NCI-H1092 treated with DMSO at 0.1 percent for 48 hours (cell line): ENCODE measurements around the gene SHFL.

Source experiments
- DNase-seq: peaks from one replicate; lab custom pipeline; 2025; lab: John Stamatoyannopoulos, UW

The SHFL gene

DNA sequence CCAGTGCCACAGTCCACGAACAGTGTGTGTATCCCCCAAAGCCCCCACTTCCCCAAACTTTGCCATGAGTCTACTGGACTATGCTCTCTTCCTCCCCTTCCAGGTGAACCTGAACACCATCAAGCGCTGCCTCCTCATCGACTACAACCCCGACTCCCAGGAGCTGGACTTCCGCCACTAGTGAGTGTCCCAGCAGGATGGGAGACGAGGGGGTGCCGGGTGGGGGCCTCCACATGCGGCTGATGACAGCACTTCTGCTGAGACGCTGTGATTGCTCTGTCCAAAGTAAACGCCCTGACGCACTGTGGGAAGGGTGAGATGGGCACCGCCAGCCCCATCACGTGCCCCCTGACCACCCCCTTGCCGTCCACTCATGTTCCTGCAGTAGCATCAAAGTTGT lies 23.4 kb downstream of the SHFL start:
- DNase-seq: no peak

DNA sequence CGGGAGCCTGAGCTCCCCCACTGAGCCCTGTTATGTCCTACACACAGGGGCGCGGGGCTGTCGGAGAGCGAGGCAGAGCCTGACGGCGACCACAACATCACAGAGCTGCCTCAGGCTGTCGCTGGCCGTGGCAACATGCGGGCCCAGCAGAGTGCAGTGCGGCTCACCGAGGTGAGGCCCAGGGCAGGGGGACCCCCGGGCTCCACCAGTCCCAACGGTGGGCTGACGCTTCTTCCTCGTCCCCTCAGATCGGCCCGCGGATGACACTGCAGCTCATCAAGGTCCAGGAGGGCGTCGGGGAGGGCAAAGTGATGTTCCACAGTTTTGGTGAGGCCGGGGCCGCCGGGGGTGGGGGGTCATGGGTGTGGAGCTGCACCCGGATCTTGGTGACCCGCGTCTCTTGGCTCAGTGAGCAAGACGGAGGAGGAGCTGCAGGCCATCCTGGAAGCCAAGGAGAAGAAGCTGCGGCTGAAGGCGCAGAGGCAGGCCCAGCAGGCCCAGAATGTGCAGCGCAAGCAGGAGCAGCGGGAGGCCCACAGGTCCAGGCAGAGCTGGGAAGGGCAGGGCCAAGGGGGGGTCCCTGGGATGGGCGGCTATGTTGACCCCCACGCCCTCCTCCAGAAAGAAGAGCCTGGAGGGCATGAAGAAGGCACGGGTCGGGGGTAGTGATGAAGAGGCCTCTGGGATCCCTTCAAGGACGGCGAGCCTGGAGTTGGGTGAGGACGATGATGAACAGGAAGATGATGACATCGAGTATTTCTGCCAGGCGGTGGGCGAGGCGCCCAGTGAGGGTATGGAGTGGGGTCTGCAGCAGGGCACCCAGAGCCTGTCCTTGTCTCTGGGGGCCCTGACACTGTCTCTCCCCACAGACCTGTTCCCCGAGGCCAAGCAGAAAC lies 24.2 kb downstream of the SHFL start:
- DNase-seq: no peak

DNA sequence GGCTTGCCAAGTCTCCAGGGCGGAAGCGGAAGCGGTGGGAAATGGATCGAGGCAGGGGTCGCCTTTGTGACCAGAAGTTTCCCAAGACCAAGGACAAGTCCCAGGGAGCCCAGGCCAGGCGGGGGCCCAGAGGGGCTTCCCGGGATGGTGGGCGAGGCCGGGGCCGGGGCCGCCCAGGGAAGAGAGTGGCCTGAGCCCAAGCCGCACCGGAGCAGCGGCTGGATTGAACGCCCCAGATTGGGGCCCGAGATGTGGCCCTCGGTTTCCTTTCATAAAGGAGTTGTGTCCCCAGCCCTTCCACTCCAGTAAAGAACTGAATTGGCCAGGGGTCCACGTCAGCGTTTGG lies 24.8 kb downstream of the SHFL start:
- DNase-seq: no peak

DNA sequence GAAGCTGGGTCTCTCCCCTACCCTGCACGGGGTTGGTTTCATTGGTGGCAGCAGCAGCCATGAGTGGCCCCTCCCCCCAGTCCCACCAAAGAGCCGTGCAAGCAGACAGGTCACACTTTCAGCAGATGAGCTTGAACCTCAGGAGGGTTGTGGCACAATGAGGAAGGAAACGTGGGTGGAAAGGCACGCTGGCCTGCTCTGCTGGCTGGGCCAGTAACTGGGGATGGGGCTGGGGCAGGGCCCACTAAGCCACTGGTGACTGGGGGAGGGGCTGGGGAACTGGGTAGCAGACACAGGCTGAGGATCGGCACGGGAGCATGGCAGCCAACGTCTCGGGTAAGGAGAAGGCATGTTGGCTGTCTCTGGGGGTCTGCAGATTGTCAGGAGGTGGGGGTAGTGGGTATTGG lies 25.3 kb downstream of the SHFL start, which contains the start of gene P2RY11:
TSS of gene P2RY11 (plus strand) at position 289 of the 407 bp plus-strand sequence. CDS start at position 318, 29 bp downstream.
- no peak for DNase-seq

DNA sequence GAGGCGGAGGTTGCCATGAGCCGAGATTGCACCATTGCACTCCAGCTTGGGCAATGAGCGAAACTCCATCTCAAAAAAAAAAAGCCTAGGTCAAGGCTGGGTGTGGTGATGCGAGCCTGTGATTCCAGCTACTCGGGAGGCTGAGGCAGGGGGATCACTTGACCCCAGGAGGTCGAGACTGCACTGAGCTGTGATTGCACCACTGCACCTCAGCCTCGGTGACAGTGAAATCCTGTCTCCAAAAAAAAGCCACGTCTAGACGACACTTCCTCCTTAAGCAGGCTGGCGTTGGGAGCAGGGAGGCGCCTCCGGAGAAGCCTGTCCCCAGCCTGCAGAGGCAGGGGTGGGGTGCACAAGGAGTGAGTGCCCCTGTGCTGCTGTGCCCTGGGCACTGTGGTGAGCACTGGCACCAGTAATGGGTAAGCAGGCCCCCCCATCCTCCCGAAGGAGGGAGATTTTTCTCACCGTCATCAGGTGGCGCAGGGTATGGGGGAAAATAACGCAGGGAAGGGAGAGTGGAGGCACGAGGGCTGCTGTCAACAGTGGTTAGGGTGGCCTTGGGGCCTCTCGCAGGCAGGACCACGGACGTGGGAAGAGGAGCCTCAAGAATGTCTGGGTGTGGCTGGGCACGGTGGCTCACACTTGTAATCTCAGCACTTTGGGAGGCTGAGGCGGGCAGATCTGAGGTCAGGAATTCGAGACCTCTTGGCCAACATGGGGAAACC lies 26.1 kb downstream of the SHFL start:
- DNase-seq: no peak

DNA sequence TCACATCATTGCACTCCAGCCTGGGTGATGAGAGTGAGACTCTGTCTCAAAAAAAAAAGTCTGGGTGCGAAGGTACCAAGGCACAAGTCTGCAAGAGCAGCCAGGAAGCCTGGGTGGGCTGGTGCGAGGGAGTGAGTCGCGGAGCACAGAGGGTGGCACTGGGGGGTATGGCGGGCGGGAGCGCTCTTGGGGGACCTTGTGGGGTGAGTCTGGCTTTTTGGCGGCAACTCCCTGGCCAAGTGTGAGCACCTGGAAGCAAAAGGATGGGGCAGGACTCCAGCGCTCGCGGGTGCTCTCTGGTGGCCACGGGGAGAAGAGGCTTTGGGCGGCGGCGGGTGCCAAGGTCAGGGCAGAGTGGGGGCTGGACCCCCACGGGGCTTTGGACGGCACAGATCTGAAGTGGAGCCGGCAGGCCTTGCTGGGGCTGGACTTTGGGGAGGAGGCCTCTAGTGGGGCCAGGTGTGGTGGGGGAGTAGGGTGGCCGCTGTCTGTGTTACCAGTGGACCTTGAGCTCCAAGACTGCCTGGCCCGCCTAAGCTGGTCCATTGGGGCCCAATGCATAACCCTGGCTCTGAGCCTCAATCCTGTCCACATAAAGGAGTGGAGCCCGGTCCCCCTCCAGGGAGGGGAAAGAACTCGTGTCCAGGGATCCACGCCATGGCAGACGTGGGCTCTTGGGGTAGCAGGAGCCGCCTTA lies 26.9 kb downstream of the SHFL start:
- peak; percentile 14 for DNase-seq

DNA sequence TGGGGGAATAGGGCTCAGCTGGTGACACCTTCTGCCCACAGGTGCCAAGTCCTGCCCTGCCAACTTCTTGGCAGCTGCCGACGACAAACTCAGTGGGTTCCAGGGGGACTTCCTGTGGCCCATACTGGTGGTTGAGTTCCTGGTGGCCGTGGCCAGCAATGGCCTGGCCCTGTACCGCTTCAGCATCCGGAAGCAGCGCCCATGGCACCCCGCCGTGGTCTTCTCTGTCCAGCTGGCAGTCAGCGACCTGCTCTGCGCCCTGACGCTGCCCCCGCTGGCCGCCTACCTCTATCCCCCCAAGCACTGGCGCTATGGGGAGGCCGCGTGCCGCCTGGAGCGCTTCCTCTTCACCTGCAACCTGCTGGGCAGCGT lies 27.5 kb downstream of the SHFL start:
- no peak for DNase-seq

DNA sequence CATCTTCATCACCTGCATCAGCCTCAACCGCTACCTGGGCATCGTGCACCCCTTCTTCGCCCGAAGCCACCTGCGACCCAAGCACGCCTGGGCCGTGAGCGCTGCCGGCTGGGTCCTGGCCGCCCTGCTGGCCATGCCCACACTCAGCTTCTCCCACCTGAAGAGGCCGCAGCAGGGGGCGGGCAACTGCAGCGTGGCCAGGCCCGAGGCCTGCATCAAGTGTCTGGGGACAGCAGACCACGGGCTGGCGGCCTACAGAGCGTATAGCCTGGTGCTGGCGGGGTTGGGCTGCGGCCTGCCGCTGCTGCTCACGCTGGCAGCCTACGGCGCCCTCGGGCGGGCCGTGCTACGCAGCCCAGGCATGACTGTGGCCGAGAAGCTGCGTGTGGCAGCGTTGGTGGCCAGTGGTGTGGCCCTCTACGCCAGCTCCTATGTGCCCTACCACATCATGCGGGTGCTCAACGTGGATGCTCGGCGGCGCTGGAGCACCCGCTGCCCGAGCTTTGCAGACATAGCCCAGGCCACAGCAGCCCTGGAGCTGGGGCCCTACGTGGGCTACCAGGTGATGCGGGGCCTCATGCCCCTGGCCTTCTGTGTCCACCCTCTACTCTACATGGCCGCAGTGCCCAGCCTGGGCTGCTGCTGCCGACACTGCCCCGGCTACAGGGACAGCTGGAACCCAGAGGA lies 28.0 kb downstream of the SHFL start:
- DNase-seq: no peak

DNA sequence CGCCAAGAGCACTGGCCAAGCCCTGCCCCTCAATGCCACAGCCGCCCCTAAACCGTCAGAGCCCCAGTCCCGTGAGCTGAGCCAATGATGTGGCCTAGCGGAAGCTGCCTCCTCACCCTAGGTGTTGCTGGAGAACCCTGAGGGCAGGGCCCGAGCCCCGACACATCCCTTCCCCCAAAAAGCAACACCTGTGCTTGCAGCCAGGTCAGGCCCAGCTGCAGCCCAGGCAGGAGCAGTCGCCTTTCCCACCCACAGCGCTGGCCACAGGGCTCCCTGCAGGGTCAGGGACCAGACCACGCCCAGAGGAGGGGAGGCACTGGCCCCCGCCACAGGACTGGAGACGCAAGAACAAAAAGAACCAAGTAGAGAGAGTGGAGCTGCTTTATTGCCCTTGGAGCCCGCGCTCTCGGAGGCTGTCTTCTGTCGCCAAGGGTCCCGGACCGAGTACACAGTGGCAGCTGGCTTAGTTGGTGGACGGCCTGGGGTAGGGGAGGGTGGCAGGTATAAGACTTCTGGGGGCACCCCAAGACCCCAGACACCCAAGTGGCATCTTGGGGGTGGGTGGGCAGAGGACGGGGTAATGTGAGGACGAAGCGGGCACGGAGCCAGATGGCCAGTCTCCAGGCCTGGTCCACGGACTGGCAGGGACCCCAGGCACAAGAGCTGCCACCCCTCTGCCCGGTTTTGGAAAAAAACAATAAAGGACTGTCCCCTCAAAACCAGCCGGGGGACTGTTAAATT lies 28.7 kb downstream of the SHFL start:
- DNase-seq: no peak

DNA sequence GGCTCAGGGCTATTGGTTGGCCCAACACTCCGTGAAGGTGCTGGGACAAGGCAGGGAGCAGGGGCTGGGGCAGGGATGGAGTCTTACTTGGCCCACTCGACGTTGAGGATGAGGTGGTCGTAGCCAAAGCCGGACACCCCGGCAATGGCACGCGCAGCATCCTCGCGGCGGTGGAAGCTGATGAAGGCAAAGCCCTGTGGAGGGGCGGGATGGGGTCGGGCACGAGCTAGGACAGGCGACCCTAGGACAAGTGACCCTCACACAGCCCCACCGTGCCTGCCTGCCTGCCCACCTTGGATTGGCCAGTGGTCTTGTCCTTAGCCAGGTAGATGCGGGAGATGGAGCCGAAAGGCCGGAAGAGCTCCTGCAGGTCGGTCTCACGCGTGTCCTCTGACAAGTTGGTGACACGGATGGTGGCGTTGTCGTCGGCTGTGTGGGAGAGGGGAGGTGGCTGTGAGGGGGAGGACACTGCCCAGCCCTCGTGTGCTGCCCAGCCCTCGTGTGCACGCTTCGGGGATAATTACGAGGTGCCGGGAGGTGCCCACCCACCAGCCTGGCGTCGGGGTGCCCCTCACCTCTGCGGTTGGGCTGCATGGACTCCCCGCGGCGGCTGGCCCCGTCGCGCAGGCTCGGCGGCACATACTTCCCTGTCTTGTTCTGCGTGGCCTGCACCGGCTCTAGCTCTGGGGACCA lies 29.4 kb downstream of the SHFL start:
- DNase-seq: no peak

DNA sequence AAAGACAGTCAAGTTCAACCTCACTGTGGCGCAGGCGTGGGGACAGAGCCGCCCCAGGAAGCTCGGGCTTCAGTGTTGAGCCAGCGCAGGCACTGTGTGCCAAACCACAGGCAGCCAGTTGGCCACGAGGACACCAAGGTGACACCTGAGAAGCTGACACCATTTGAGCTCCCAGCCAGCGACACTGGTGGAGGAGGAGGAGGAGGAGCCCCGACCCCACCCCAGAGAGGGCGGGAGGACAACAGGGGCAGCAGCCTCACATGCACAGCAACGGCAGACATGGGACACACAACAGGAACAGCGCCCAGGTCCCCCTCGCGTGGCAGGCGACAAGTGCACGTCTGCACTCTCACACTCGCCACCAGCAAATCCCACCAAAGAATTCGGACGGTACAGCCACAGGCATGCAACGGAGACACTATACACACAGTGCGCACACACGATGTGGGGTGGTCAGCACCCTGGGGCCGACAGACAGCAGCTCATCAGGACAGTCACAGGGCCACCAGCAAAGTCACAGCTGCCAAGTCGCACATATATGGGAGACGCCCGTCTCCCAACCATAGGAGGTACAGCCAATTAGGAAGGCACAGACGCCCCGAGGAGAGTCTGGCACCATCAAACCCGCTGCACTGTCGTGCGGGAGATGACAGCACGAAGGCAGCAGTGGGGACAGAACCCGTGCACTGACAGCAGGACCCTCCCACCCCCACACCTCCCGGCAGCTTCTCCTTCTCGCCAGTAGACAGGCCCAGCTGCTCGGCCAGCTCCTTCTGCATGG lies 30.2 kb downstream of the SHFL start:
- no peak for DNase-seq

DNA sequence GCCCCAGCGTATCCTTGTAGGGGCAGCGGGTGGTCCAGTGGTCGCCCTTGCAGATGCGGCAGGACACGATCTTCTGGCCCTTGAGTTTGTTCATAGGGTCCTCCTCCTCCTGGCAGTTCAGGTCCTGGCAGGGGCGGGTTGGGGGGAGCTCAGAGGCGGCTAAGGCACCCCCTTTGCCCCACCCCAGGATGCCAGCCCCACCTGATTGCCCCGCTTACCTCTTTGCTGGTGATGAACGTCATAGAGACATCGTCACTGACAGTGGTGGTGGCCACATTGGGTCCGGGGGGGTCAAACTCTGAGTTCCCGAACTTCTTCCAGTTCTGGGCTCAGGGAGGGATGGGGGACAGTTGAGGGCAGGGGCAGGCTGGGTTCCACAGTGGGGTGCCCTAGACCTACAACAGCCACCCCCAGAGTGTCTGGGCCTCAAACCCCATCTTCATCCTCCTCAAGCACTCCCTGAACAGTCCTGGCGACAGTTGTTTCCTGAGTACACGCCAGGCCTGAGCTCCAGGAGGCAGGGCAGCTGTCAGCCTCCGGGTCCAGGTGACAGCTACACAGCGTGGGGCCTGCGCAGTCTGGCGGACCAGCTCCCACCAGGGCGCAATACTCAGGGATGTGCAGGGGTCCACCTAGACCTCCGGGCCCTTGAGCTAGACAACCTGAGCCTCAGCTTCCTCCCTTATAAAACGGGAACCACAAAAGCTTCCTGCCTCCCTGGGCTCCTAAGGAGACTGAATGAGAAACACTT lies 30.9 kb downstream of the SHFL start:
- DNase-seq: no peak

DNA sequence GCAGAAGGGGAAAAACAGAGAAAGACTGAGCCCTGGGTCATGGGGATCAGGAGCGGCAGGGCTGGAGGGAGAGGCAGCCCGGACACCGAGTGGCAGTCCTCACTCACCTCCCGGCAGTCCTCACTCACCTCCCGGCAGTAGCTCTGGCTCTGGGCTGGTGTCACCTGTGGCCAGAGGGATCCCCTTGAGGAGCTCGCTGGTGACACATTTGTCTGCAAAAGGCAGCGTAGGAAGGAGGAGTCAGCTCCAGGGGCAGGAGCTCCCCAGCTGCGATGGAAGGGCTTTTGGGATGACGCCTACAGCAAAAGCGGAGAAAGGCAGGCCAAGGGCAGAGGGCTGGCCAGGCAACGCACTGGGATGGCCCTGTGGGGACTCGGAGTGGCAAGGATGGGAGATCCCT lies 32.8 kb downstream of the SHFL start:
- DNase-seq: no peak

DNA sequence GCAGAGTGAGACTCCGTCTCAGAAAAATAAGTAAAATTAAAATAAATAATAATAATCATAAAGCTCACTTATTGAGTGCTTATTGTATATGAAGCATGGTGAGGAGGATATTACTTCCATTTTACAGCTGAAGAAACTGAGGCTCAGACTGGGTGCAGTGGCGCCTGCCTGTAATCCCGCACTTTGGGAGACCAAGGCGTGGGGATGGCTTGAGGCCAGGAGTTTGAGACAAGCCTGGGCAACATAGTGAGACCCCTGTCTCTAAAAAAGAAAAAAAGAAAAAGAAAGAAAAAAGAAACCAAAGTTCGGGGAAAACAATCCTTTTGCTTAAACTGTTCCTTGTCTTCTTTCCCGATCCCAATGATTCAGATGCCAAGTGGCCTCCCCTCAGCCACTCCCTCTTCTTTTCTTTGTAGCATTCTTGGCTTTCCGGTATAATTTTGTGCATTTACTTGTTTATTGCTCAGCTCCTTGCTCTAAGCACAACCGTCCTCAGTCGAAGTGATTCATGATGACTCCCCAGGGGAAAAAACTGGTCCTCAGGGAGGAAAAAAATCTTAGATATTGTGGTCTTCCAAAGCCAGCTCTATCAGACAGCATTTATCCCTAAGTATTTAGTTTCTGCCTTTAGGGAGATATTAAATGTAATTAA lies 34.5 kb downstream of the SHFL start:
- DNase-seq: no peak

DNA sequence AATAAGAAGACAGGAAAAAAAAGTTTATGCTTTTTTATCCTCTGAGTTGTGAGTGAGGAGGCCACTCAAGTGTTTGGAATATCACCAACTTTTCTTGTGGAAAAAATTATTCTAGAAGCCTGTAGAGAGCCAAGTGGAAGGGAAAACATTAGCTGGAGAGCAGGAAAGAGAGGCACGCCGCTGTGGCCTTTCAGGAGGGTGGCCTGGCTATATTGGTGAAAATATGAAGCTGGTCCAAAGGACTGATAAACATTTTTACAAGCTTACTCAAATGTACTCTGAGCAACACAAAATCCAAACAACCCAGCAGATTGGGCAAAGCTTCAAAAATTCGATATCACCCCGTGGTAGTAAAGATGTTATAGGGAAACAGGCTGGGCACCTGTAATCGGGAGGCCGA lies 35.9 kb downstream of the SHFL start:
- DNase-seq: no peak

DNA sequence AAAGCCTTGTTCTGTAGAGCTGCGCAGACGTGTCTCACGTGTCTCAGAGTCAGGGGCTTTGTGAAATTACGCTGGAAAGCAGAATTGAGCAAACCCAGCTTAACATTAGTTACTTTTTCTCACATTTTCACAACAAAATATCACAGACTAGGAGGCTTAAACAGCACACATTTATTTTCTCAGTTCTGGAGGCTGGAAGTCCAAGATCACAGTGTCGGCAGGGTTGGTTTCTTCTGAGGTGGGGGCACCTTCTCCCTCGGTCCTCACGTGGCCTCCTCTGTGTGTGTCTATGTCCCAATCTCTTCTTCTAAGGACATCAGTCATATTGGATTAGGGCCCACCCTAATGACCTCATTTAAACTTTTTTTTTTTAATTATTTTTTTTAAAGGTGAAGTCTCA lies 38.3 kb downstream of the SHFL start:
- no peak for DNase-seq

DNA sequence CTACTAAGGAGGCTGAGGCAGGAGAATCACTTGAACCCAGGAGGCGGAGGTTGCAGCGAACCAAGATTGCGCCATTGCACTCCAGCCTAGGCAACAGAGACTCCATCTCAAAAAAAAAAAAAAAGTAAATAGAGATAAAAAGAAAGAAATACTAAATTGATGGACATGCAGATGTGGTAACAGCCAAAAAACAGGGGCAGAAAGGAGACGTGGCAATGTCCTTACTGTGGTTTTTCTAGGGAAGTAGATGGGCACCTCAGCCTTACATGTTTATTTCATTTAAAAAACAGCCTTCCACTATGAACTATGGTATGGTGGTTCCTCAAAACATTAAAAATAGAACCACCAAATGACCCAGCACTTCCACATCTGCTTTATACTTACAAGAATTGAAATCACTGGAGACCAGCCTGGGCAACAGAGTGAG lies 40.1 kb downstream of the SHFL start:
- DNase-seq: no peak

DNA sequence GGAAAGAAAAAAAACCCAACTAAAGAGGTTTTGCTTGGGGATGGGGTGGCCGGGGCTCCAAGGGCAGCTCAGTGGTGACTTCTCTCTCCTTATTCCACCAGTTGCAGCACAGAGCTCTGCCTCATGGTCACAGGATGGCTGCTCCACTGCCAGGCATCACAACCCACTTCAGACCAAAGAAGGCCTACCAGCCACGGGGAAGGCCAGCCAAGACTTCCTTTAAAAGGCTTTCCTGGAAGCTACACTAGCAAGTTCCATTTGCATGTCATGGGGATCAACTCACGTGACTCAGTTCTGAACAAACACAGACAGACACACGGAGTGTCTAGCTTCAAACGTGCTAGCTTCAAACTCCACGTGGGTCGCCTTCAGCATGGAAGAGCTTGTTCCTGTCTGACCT lies 46.8 kb downstream of the SHFL start:
- DNase-seq: no peak

DNA sequence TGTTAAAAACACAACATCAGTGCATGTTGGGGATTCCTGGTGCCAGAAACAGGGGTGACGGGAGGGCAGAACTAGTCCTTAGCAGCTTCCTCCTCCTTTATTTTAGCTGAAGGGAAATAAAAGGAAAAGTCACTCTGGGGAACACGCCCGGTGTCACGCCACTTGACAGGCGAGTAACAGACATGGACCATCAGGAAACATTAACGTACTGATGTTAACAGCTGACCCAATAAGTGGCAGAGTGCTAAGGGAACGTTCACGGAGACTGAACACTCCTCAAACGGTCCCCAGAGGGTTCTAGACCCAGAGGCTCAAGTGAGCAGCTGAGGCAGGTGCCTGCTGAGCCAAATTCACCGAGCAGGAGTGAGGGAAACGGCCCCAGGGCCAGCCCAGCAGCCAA lies 47.5 kb downstream of the SHFL start:
- no peak for DNase-seq
